GM12865 (cell line): ENCODE data around the gene ATP6AP1.

Experiments used
- DNase-seq: peaks from one replicate; pipeline ENCODE4 v3.0.0; 2010; ENCODE audit warnings: low read depth
- H3K4me3 ChIP-seq: 2 replicates; pipeline ENCODE4 v1.5.1; 2011; ENCODE audit warnings: mild to moderate bottlenecking, low read depth, low read length, control low read depth
- CTCF ChIP-seq: IDR thresholded peaks from 2 replicates; pipeline ENCODE4 v1.5.1; 2011; ENCODE audit warnings: low read length, control low read depth, low read depth, inconsistent platforms; ENCODE audit not compliant: insufficient read depth; ENCODE audit errors: missing control alignments

Gene ATP6AP1

DNA sequence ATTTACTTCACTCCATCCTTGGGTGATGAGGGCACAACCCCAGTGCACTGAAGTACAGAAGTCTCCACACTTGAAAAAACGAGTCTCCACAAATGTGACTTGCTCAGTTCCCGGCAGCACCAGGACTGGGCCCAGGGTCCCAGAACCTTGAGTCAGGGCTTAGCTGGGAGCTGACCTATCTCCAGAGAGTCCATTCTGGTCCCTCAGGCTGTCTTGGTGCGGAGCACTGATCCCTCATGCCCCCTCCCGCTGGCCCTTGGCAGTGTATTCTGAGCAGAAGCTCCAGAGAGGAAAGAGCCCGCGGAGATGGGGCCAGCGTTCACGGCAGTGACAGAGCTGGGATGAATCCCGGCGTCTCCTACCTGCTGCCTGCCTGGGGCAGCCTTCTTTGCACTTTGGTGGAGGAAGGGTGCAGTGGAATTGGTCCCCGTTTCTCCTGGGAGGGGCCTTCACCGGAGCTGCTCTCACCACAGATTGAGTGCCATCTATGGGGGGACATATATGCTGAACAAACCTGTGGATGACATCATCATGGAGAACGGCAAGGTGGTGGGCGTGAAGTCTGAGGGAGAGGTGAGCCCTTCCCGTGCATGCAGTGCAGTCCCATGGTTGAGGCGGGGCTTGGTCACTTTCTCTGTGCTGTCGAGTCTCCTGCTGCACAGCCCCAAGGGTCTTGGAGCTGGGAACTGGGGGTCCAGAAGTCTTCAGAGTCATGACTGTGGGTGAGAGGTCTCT lies 12.3 kb downstream of the ATP6AP1 start:
- DNase-seq, result no peak
- no peak overlapping the region for H3K4me3 ChIP-seq
- TF ChIP-seq CTCF, result no peak

GRCh38 chrX:154441564-154441963 lies 13.1 kb downstream of the ATP6AP1 start:
- DNase-seq, result no peak
- H3K4me3 ChIP-seq, result no peak overlapping the region
- no peak for TF ChIP-seq CTCF

DNA sequence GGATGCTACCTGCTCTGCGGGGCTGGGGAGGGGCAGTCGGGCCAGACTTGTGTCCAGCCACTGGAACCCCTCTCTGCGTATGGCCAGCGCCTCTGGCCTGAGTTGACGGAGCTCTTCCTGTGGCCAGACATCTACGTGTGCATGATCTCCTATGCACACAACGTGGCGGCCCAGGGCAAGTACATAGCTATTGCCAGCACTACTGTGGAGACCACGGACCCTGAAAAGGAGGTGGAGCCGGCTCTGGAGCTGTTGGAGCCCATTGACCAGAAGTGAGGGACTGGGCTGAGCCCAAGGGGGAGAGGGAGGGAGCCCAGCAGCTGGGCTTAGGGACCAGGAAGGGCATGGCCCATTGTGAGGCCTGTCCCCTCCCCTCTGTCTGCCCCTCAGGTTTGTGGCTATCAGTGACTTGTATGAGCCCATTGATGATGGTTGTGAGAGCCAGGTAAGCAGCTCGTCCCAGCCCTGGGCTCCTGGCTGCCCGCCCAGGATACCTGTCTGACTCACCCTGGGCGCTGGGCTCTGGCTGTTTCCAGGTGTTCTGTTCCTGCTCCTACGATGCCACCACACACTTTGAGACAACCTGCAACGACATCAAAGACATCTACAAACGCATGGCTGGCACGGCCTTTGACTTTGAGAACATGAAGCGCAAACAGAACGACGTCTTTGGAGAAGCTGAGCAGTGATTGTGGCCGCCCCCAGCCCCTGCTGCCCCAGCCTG lies 13.7 kb downstream of the ATP6AP1 start:
- no peak for DNase-seq
- H3K4me3 ChIP-seq, result no peak overlapping the region
- TF ChIP-seq CTCF, result no peak

GRCh38 chrX:154443479-154443910 lies 15.0 kb downstream of the ATP6AP1 start:
- H3K4me3 ChIP-seq, result peak overlapping the region; percentile 10
- DNase-seq, result no peak
- no peak for TF ChIP-seq CTCF

GRCh38 chrX:154443992-154444754 lies 15.7 kb downstream of the ATP6AP1 start, which contains the start of gene FAM50A:
FAM50A (plus strand) TSS chrX:154444141; CDS start chrX:154444236, 95 bp downstream.
- DNase-seq, result peak; percentile 74
- H3K4me3 ChIP-seq, result peak within 1 kb of the TSS; percentile 68
- no peak for TF ChIP-seq CTCF

GRCh38 chrX:154444755-154445246 lies 16.3 kb downstream of the ATP6AP1 start:
- no peak for DNase-seq
- no peak for TF ChIP-seq CTCF
- peak overlapping the region; percentile 68 for H3K4me3 ChIP-seq
